ENCODE data around the gene GRIN3A.
"Not testable (repeated sequence)": the region's sequence is repeated elsewhere in the genome, so short reads cannot be mapped to it uniquely, and the experiment has no call there.

GRIN3A gene

GRCh38 chr9:101566904-101567724 lies 171.3 kb downstream of the GRIN3A start:
- Histone ChIP-seq H3K36me3 (ENCODE audit: control insufficient read depth, insufficient read depth, low read length) (peaks cover 11% of the 10 kb centered on the region), H3K4me3 (ENCODE audit: insufficient read depth, low read depth, low read length) (no peak overlapping the region), H3K27ac (ENCODE audit: insufficient read depth, low read depth, low read length, poor library complexity, severe bottlenecking) (no peak overlapping the region), H3K27me3 (ENCODE audit: control insufficient read depth, insufficient read depth, low read length, poor library complexity, severe bottlenecking) (no peaks in the 10 kb centered on the region), H3K4me1 (ENCODE audit: control insufficient read depth, insufficient read depth, low read length) (no peaks in the 10 kb centered on the region), H3K9me3 (ENCODE audit: control insufficient read depth, low read length) (no peaks in the 10 kb centered on the region)
- WGBS, 2 experiments, result 77 to 84% methylated on average over 2 to 4 of the region's 5 CpGs

DNA sequence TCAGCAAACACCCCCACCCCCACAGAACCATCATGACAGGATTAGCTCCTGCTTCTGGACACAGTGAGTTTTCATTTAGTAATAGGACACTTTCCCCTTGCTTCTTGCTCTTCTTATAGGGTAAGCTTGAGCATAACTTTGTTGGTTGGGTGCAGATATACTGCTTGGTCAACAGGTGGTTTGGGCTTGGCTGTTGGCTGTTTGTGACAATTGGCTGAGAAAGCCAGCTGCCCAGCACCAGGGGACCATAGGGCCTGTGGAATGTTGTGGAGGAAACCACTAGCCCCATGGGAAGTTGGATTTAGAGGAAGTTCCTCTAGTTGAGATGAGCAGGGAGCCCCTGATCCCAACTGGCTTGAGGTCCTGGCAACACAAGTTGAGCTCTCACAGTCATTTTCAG lies 174.2 kb downstream of the GRIN3A start:
- Histone ChIP-seq H3K4me1 (ENCODE audit: control insufficient read depth, insufficient read depth, low read length) (no peaks in the 10 kb centered on the region), H3K36me3 (ENCODE audit: control insufficient read depth, insufficient read depth, low read length) (peaks cover 23% of the 10 kb centered on the region), H3K9me3 (ENCODE audit: control insufficient read depth, low read length) (no peaks in the 10 kb centered on the region), H3K27me3 (ENCODE audit: control insufficient read depth, insufficient read depth, low read length, poor library complexity, severe bottlenecking) (no peaks in the 10 kb centered on the region), H3K4me3 (ENCODE audit: insufficient read depth, low read depth, low read length) (no peak overlapping the region), H3K27ac (ENCODE audit: insufficient read depth, low read depth, low read length, poor library complexity, severe bottlenecking) (no peak overlapping the region)

DNA sequence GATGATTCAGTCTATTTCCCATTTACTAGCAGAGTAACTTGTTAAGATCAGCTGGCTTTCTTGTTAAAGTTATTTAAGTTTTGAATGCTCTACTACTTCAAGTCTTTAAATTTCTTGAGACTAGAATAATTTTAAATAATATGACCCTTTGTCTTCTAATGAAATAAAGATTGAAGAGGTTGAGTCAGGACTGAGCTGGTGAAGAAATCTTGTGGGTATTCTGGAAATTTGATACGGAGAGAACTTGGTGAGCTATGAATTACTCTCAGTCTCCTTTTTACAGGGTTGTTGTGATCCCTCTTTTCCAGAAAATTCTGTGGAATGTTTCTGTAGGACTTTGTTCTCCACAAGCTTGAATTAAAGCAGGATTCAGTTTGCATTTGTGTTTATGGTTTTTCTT lies 175.5 kb downstream of the GRIN3A start:
- Histone ChIP-seq H3K36me3 (ENCODE audit: control insufficient read depth, insufficient read depth, low read length) (peaks cover 26% of the 10 kb centered on the region), H3K4me1 (ENCODE audit: control insufficient read depth, insufficient read depth, low read length) (no peaks in the 10 kb centered on the region), H3K27ac (ENCODE audit: insufficient read depth, low read depth, low read length, poor library complexity, severe bottlenecking) (no peak overlapping the region), H3K27me3 (ENCODE audit: control insufficient read depth, insufficient read depth, low read length, poor library complexity, severe bottlenecking) (no peaks in the 10 kb centered on the region), H3K4me3 (ENCODE audit: insufficient read depth, low read depth, low read length) (no peak overlapping the region), H3K9me3 (ENCODE audit: control insufficient read depth, low read length) (no peaks in the 10 kb centered on the region)
- WGBS, 2 experiments, result 96 to 100% methylated on average over 1 of the region's 1 CpG

DNA sequence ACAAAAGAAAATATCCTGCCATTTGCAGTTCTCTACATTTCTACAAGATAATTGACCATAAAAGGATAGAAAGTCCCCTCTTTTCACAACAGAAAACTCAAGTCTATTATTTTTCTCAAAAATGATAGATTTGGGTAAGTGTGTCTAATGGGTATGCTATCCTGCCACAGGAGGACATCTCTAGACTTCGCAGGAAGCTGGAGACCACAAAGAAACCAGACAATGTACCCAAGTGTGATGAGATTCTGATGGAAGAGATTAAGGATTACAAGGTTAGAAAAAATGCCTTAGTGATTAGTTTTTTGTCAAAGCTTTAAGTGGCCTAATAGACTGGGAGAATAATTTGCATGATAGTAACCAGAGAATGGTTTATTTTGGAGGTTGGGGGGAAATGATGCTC lies 176.7 kb downstream of the GRIN3A start:
- peaks cover 36% of the 10 kb centered on the region for H3K36me3 ChIP-seq (ENCODE audit: control insufficient read depth, insufficient read depth, low read length)
- H3K27me3 ChIP-seq (ENCODE audit: control insufficient read depth, insufficient read depth, low read length, poor library complexity, severe bottlenecking), result no peaks in the 10 kb centered on the region
- H3K9me3 ChIP-seq (ENCODE audit: control insufficient read depth, low read length), result no peaks in the 10 kb centered on the region
- no peak overlapping the region for H3K27ac ChIP-seq (ENCODE audit: insufficient read depth, low read depth, low read length, poor library complexity, severe bottlenecking)
- no peaks in the 10 kb centered on the region for H3K4me1 ChIP-seq (ENCODE audit: control insufficient read depth, insufficient read depth, low read length)
- no peak overlapping the region for H3K4me3 ChIP-seq (ENCODE audit: insufficient read depth, low read depth, low read length)
- 90 to 94% methylated on average over 1 of the region's 1 CpG for WGBS, 2 experiments

GRCh38 chr9:101549472-101550098 lies 188.9 kb downstream of the GRIN3A start:
- 76 to 85% methylated on average over 11 to 15 of the region's 18 CpGs for WGBS, 2 experiments
- not testable (repeated sequence) for H3K27me3 ChIP-seq (ENCODE audit: control insufficient read depth, insufficient read depth, low read length, poor library complexity, severe bottlenecking); H3K4me1 ChIP-seq (ENCODE audit: control insufficient read depth, insufficient read depth, low read length); H3K4me3 ChIP-seq (ENCODE audit: insufficient read depth, low read depth, low read length); H3K9me3 ChIP-seq (ENCODE audit: control insufficient read depth, low read length); H3K27ac ChIP-seq (ENCODE audit: insufficient read depth, low read depth, low read length, poor library complexity, severe bottlenecking)
- H3K36me3 ChIP-seq (ENCODE audit: control insufficient read depth, insufficient read depth, low read length), result peaks cover 43% of the 10 kb centered on the region

DNA sequence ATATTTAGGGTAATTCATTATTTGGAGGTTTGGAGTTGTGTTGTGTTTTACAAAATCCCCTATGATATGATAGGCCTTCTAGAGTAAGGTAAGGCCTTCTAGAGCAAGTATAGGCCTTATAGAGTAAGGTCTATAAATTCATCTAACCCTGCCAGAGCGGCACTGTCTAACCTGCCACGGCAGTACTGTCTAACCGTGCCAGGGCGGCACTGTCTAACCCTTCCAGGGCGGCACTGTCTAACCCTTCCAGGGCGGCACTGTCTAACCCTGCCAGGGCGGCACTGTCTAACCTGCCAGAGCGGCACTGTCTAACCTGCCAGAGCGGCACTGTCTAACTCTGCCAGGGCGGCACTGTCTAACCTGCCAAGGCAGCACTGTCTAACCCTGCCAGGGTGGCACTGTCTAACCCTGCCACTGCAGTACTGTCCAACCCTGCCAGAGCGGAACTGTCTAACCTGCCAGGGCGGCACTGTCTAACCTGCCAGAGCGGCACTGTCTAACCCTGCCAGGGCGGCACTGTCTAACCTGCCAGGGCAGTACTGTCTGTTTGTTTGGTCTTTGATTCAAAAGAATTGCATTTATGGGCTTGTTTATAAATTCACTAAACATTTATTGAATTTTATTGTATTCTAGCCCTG lies 195.2 kb downstream of the GRIN3A start:
- H3K4me3 ChIP-seq (ENCODE audit: insufficient read depth, low read depth, low read length), result no peak overlapping the region
- H3K27me3 ChIP-seq (ENCODE audit: control insufficient read depth, insufficient read depth, low read length, poor library complexity, severe bottlenecking), result no peaks in the 10 kb centered on the region
- no peak overlapping the region for H3K27ac ChIP-seq (ENCODE audit: insufficient read depth, low read depth, low read length, poor library complexity, severe bottlenecking)
- H3K4me1 ChIP-seq (ENCODE audit: control insufficient read depth, insufficient read depth, low read length), result no peaks in the 10 kb centered on the region
- 96% methylated on average over 14 of the region's 14 CpGs for WGBS, 2 experiments
- peaks cover 35% of the 10 kb centered on the region for H3K36me3 ChIP-seq (ENCODE audit: control insufficient read depth, insufficient read depth, low read length)
- H3K9me3 ChIP-seq (ENCODE audit: control insufficient read depth, low read length), result no peaks in the 10 kb centered on the region

- Histone ChIP-seq H3K27ac (ENCODE audit: insufficient read depth, low read depth, low read length, poor library complexity, severe bottlenecking) (no peak overlapping the region), H3K27me3 (ENCODE audit: control insufficient read depth, insufficient read depth, low read length, poor library complexity, severe bottlenecking) (no peaks in the 10 kb centered on the region), H3K4me1 (ENCODE audit: control insufficient read depth, insufficient read depth, low read length) (no peaks in the 10 kb centered on the region), H3K9me3 (ENCODE audit: control insufficient read depth, low read length) (no peaks in the 10 kb centered on the region), H3K4me3 (ENCODE audit: insufficient read depth, low read depth, low read length) (no peak overlapping the region), H3K36me3 (ENCODE audit: control insufficient read depth, insufficient read depth, low read length) (peaks cover 14% of the 10 kb centered on the region)
- WGBS, 2 experiments, result 96 to 97% methylated on average over 8 of the region's 8 CpGs
Measured at GRCh38 chr9:101540069-101540468, 198.4 kb downstream of the GRIN3A start.

DNA sequence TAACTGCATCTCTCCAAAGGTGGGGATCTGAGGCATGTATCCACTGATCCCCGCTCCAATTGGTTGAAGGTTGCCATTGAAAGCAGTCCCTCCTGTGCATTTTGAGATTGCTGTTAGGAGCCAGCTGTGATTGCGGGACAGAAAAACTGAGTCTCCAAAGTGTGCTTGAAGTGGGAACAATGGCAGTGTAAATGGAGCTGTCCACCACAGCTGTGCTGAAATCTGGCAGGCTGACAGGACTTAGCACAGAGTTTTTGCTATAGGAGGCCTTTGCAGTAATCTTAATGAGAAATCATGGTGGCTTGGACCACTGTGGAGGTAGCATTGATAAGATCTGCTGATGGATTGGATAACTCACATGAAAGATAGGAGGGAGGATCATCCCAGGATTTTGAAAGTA lies 201.5 kb downstream of the GRIN3A start:
- H3K9me3 ChIP-seq (ENCODE audit: control insufficient read depth, low read length), result no peaks in the 10 kb centered on the region
- H3K4me3 ChIP-seq (ENCODE audit: insufficient read depth, low read depth, low read length), result no peak overlapping the region
- WGBS, 2 experiments, result 92 to 93% methylated on average over 2 of the region's 2 CpGs

GRCh38 chr9:101536351-101536750 lies 202.1 kb downstream of the GRIN3A start:
- Histone ChIP-seq H3K27me3 (ENCODE audit: control insufficient read depth, insufficient read depth, low read length, poor library complexity, severe bottlenecking) (no peaks in the 10 kb centered on the region), H3K36me3 (ENCODE audit: control insufficient read depth, insufficient read depth, low read length) (peaks cover 14% of the 10 kb centered on the region), H3K4me1 (ENCODE audit: control insufficient read depth, insufficient read depth, low read length) (peaks cover 3% of the 10 kb centered on the region), H3K4me3 (ENCODE audit: insufficient read depth, low read depth, low read length) (no peak overlapping the region), H3K27ac (ENCODE audit: insufficient read depth, low read depth, low read length, poor library complexity, severe bottlenecking) (no peak overlapping the region), H3K9me3 (ENCODE audit: control insufficient read depth, low read length) (no peaks in the 10 kb centered on the region)

More for the DNA sequence above, 201.5 kb downstream of the GRIN3A start:
- no peaks in the 10 kb centered on the region for H3K27me3 ChIP-seq (ENCODE audit: control insufficient read depth, insufficient read depth, low read length, poor library complexity, severe bottlenecking)
- H3K4me1 ChIP-seq (ENCODE audit: control insufficient read depth, insufficient read depth, low read length), result peaks cover 3% of the 10 kb centered on the region
- H3K27ac ChIP-seq (ENCODE audit: insufficient read depth, low read depth, low read length, poor library complexity, severe bottlenecking), result no peak overlapping the region
- H3K36me3 ChIP-seq (ENCODE audit: control insufficient read depth, insufficient read depth, low read length), result peaks cover 14% of the 10 kb centered on the region
